GM12878 (cell line): Measurements from ENCODE around the gene EN1. TPM values are rescaled to one million over a fixed set of nuclear protein-coding genes. Genes with fewer than 3 reads are reported as not detected.

Experiments
- ATAC-seq: fragments of 200-7000 bp; cut with Tn5 transposase; 3 replicates; pipeline ENCODE4 v1.9.1; 2020; ENCODE audit warnings: mild to moderate bottlenecking, moderate library complexity
- BruUV-seq: library from RNA; stranded (reverse); fragments of 400-500 nt; replicated peaks from 2 replicates; lab custom pipeline; 2021; lab: Mats Ljungman, UMichigan
- CTCF ChIA-PET: fragments of 300-600 bp; sonication (Branson Sonifier 250); formaldehyde crosslinking; extraction: SDS; loops from one replicate; lab custom pipeline; 2021; ENCODE audit warnings: inconsistent platforms; lab: Yijun Ruan, JAX
- POLR2A ChIA-PET: fragments of 350-600 bp; formaldehyde crosslinking; extraction: SDS; loops from one replicate; lab custom pipeline; 2021; ENCODE audit warnings: inconsistent platforms; lab: Charles Lee
- RAD21 ChIA-PET: fragments of 300-600 bp; sonication (Branson Sonifier 250); formaldehyde crosslinking; loops from one replicate; lab custom pipeline; 2023; ENCODE audit warnings: antibody characterized with exemption; ENCODE audit not compliant: unreplicated experiment; lab: Charles Lee
- SMC1A ChIA-PET: fragments of 300-600 bp; sonication (Branson Sonifier 250); formaldehyde crosslinking; loops from one replicate; lab custom pipeline; 2023; ENCODE audit not compliant: unreplicated experiment, uncharacterized antibody; lab: Charles Lee
- DNase-seq: peaks from one replicate; pipeline ENCODE4 v3.0.0-alpha.2; 2011; ENCODE audit warnings: low read depth, low spot score
- FAIRE-seq: peaks from 3 replicates; lab custom pipeline; 2011; peaks lifted over from hg19 to GRCh38; lab: Jason Lieb, UNC
- H2AFZ ChIP-seq: 2 replicates; pipeline ENCODE4 v1.6.0; 2011; ENCODE audit warnings: low read depth, low read length, control low read depth; ENCODE audit not compliant: control insufficient read depth
- H3K27ac ChIP-seq: 2 replicates; pipeline ENCODE4 v1.5.1; 2011; ENCODE audit warnings: control low read depth; ENCODE audit not compliant: control insufficient read depth, insufficient read depth
- H3K27me3 ChIP-seq, 2 experiments: replicated peaks in 1 of 2; 2 replicates each; pipeline versions ENCODE4 v1.6.0 to v1.6.1; 2011; ENCODE audit warnings: low read length in 1 of 2; ENCODE audit not compliant: control insufficient read depth in 2 of 2, insufficient read depth in 2 of 2
- H3K36me3 ChIP-seq, 2 experiments: 2 replicates each; pipeline ENCODE4 v1.5.1; 2011; ENCODE audit warnings: low read length in 1 of 2; ENCODE audit not compliant: control insufficient read depth in 2 of 2, insufficient read depth in 2 of 2
- H3K4me1 ChIP-seq: 2 replicates; pipeline ENCODE4 v1.6.1; 2011; ENCODE audit warnings: mild to moderate bottlenecking, low read length, moderate library complexity, mixed read lengths; ENCODE audit not compliant: control insufficient read depth, insufficient read depth
- H3K4me2 ChIP-seq: 2 replicates; pipeline ENCODE4 v1.6.0; 2011; ENCODE audit warnings: control low read depth; ENCODE audit not compliant: control insufficient read depth, insufficient read depth
- H3K4me3 ChIP-seq: fragments of 200-600 bp; sonication (generic); 2 replicates; pipeline ENCODE4 v1.5.1; 2016
- H3K79me2 ChIP-seq: 2 replicates; pipeline ENCODE4 v1.6.0; 2011; ENCODE audit warnings: low read length; ENCODE audit not compliant: control insufficient read depth, insufficient read depth
- H3K9ac ChIP-seq: 2 replicates; pipeline ENCODE4 v1.8.0; 2011; ENCODE audit warnings: low read length, control low read depth, mixed read lengths; ENCODE audit not compliant: control insufficient read depth, insufficient read depth
- H3K9me3 ChIP-seq: replicated peaks from 3 replicates; pipeline ENCODE4 v1.5.1; 2011; ENCODE audit warnings: mild to moderate bottlenecking, low read length; ENCODE audit not compliant: control insufficient read depth, insufficient read depth
- H4K20me1 ChIP-seq: 2 replicates; pipeline ENCODE4 v1.6.0; 2011; ENCODE audit not compliant: control insufficient read depth, insufficient read depth
- BACH1 ChIP-seq: fragments of 450-650 bp; IDR thresholded peaks from 2 replicates; pipeline ENCODE4 v1.6.1; 2017; ENCODE audit warnings: mild to moderate bottlenecking, borderline replicate concordance
- GATAD2B ChIP-seq: fragments of 450-650 bp; conservative IDR thresholded peaks from 2 replicates; pipeline ENCODE4 v1.6.1; 2017; ENCODE audit warnings: low read depth, mild to moderate bottlenecking, moderate library complexity
- LARP7 ChIP-seq: fragments of 450-650 bp; IDR thresholded peaks from 2 replicates; pipeline ENCODE4 v1.6.1; 2017; ENCODE audit warnings: mild to moderate bottlenecking
- MYB ChIP-seq: fragments of 150-350 bp; IDR thresholded peaks from 2 replicates; pipeline ENCODE4 v1.6.1; 2014; ENCODE audit warnings: mild to moderate bottlenecking, low read depth, low read length, borderline replicate concordance
- RUNX3 ChIP-seq: IDR thresholded peaks from 2 replicates; pipeline ENCODE4 v1.6.1; 2012; ENCODE audit warnings: low read length, inconsistent platforms
- STAT1 ChIP-seq: fragments of 450-650 bp; conservative IDR thresholded peaks from 2 replicates; pipeline ENCODE4 v1.6.1; 2014; ENCODE audit warnings: antibody characterized with exemption, mild to moderate bottlenecking
- TCF7 ChIP-seq: IDR thresholded peaks from 2 replicates; pipeline ENCODE4 v1.6.1; 2014; ENCODE audit warnings: antibody characterized with exemption, borderline replicate concordance
- WGBS: methylation state at CpG from one replicate; pipeline ENCODE4 v1.1.6; 2016; ENCODE audit warnings: low lambda C conversion rate; ENCODE audit not compliant: insufficient replicate concordance, insufficient coverage; ENCODE audit errors: missing lambda C conversion rate; 5-methylcytosine and 5-hydroxymethylcytosine counted together
- in situ Hi-C: fragments of 300-500 bp; cut with MboI; formaldehyde crosslinking; loops from 9 replicates; pipeline ENCODE4 v1.14.3; 2018; ENCODE audit warnings: mixed read lengths
- intact Hi-C: fragments of 100-400 bp; cut with micrococcal nuclease; formaldehyde crosslinking; loops from one replicate; pipeline ENCODE4 v1.14.2; 2022; ENCODE audit not compliant: unreplicated experiment
- polyA plus RNA-seq, 11 experiments: library from polyadenylated mRNA; depleted of rRNA in 4 of 11; unstranded in 6 of 11; stranded (reverse) in 5 of 11; fragments of >200 nt; fragmentation: Nextera tagmentation in 4 of 11; fragmentation: Illumina TruSeq in 1 of 11; extraction: Ambion mirVana in 4 of 11; extraction: Trizol in 1 of 11; gene quantifications; 1 replicate in 1 of 11; 2 replicates in 10 of 11; pipeline versions ENCODE4 v1.2.1 to v1.2.3, GENCODE V29; 2011 to 2016; ENCODE audit warnings: inconsistent platforms in 2 of 11, missing spikeins in 2 of 11, low read depth in 1 of 11
- total RNA-seq, 4 experiments: library from RNA; depleted of rRNA in 3 of 4; stranded (reverse); fragments of >200 nt in 3 of 4; fragmentation: Illumina TruSeq in 1 of 4; extraction: Trizol in 1 of 4; gene quantifications; 2 replicates each; pipeline versions ENCODE4 v1.2.1 to v1.2.3, GENCODE V29; 2013 to 2021
- TF ChIP-seq, protein P1 (sequence below): fragments of 450-650 bp; IDR thresholded peaks from 2 replicates; pipeline ENCODE4 v1.6.1; 2017; ENCODE audit warnings: borderline replicate concordance
- TF ChIP-seq, protein P2 (sequence below), 3 experiments: IDR thresholded peaks in 2 of 3; conservative IDR thresholded peaks in 1 of 3; 2 replicates each; pipeline ENCODE4 v1.5.1; 2011; ENCODE audit warnings: low read depth in 3 of 3, low read length in 3 of 3, mild to moderate bottlenecking in 3 of 3, control low read depth in 2 of 3, moderate library complexity in 2 of 3, inconsistent platforms in 1 of 3, mixed read lengths in 1 of 3; ENCODE audit not compliant: control insufficient read depth in 2 of 3, insufficient read depth in 1 of 3; ENCODE audit errors: extremely low read depth in 1 of 3
- TF ChIP-seq, protein P3 (sequence below): IDR thresholded peaks from 2 replicates; pipeline ENCODE4 v1.6.1; 2012; ENCODE audit warnings: low read depth, low read length, improper control_type of control experiment

Gene EN1
- total and polyA plus RNA-seq, 10 of the 15 experiments (the other 5 are each of a cell fraction or from before 2014, with no cell fraction given) = not detected

DNA sequence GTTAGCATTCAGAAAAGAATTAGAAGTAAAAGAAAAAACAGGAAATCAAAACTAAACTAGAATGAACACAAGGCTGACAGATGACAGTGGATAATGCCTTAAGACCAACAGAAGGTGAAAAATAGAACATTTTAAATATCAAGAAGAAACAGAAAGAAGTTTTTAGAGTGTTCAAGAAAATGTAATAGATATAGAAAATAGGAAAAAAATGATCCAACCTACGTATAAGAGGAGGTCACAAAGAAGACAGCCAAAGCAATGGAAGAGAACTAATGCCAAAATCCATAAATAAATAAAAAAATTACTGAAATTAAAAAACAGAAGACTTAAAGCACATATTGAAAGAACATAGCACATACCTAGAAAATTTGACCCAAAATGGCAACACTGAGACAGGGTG lies 42.5 kb upstream of the EN1 start:
- SMC1A ChIA-PET = no interaction called here
- 0% methylated on average over 1 of the region's 1 CpG for WGBS
- no peak overlapping the region for H3K27ac ChIP-seq
- H3K9me3 ChIP-seq = no peaks in the 10 kb centered on the region
- DNase-seq (no peak), ATAC-seq (no peak), FAIRE-seq (no peak)
- no peak for TF ChIP-seq GATAD2B
- TF ChIP-seq LARP7 = no peak
- no peak for TF ChIP-seq STAT1
- no peak for TF ChIP-seq BACH1
- no peak for TF ChIP-seq MYB
- TF ChIP-seq, protein P1, sequence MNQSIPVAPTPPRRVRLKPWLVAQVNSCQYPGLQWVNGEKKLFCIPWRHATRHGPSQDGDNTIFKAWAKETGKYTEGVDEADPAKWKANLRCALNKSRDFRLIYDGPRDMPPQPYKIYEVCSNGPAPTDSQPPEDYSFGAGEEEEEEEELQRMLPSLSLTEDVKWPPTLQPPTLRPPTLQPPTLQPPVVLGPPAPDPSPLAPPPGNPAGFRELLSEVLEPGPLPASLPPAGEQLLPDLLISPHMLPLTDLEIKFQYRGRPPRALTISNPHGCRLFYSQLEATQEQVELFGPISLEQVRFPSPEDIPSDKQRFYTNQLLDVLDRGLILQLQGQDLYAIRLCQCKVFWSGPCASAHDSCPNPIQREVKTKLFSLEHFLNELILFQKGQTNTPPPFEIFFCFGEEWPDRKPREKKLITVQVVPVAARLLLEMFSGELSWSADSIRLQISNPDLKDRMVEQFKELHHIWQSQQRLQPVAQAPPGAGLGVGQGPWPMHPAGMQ = no peak
- TF ChIP-seq, protein P2, sequence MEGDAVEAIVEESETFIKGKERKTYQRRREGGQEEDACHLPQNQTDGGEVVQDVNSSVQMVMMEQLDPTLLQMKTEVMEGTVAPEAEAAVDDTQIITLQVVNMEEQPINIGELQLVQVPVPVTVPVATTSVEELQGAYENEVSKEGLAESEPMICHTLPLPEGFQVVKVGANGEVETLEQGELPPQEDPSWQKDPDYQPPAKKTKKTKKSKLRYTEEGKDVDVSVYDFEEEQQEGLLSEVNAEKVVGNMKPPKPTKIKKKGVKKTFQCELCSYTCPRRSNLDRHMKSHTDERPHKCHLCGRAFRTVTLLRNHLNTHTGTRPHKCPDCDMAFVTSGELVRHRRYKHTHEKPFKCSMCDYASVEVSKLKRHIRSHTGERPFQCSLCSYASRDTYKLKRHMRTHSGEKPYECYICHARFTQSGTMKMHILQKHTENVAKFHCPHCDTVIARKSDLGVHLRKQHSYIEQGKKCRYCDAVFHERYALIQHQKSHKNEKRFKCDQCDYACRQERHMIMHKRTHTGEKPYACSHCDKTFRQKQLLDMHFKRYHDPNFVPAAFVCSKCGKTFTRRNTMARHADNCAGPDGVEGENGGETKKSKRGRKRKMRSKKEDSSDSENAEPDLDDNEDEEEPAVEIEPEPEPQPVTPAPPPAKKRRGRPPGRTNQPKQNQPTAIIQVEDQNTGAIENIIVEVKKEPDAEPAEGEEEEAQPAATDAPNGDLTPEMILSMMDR (IDR thresholded peaks at IDR 0.05 in 2 of 3, conservative IDR thresholded peaks at IDR 0.05 in 1 of 3; ENCODE audit: control insufficient read depth in 2 of 3, extremely low read depth in 1 of 3, insufficient read depth in 1 of 3, low read depth in 3 of 3, low read length in 3 of 3) = no peak
- TF ChIP-seq, protein P3, sequence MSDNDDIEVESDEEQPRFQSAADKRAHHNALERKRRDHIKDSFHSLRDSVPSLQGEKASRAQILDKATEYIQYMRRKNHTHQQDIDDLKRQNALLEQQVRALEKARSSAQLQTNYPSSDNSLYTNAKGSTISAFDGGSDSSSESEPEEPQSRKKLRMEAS = no peak
- TF ChIP-seq TCF7 = no peak
- TF ChIP-seq RUNX3 = no peak
- in situ Hi-C loops = loop anchor here (10.0 kb wide), 1 partner anchor 595 kb away; no protein-coding TSS in a partner anchor
- no peak overlapping the region for H2AFZ ChIP-seq
- no peak overlapping the region for H3K4me3 ChIP-seq
- H3K4me2 ChIP-seq = no peak overlapping the region
- H3K9ac ChIP-seq = no peak overlapping the region
- H3K36me3 ChIP-seq = no peaks in the 10 kb centered on the region
- POLR2A ChIA-PET = no interaction called here
- no peaks in the 10 kb centered on the region for H4K20me1 ChIP-seq
- CTCF ChIA-PET = interaction anchor here (0.6 kb wide), 1 partner anchor 1051 kb away, joined by 3 read pairs; no protein-coding TSS in a partner anchor
- no peaks in the 10 kb centered on the region for H3K27me3 ChIP-seq
- no TSS peak for BruUV-seq
- RAD21 ChIA-PET = no interaction called here
- no peaks in the 10 kb centered on the region for H3K79me2 ChIP-seq
- intact Hi-C loops = loop anchor here (10.0 kb wide), 1 partner anchor 125 kb away; no protein-coding TSS in a partner anchor
- no peaks in the 10 kb centered on the region for H3K4me1 ChIP-seq
